ENCODE measurements around the gene ZNF646.

DNA sequence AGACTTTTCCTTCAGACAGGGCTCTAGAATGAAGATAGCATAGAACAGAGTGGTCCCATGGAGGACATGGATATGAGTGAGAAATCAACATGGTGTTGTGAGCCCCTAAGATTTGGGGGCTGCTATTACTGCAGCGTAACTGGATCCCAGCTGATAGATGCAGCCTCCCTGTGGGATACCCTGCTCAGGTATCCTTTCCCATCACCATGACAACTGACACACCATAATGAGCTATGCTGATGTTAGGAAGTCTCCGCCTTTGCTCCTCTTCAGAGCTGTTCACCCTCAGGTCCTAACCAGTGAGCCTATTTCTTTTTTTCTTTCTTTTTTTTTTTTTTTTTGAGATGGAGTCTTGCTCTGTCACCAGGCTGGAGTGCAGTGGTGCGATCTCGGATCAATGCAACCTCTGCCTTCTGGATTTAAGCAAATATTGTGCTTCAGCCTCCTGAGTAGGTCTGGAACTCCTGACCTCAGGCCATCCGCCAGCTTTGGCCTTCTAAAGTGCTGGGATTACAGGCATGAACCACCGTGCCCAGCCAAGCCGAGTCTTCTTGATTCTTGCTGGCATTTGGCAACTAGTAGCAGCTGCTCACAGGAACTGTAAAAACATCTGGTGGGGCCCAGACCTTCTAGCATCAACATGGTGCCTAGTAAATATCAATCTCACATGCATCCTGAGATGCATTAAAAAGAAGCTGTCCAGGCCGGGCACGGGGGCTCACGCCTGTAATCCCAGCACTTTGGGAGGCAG is 23.8 kb upstream of the ZNF646 start:
- TF ChIP-seq, protein P1, sequence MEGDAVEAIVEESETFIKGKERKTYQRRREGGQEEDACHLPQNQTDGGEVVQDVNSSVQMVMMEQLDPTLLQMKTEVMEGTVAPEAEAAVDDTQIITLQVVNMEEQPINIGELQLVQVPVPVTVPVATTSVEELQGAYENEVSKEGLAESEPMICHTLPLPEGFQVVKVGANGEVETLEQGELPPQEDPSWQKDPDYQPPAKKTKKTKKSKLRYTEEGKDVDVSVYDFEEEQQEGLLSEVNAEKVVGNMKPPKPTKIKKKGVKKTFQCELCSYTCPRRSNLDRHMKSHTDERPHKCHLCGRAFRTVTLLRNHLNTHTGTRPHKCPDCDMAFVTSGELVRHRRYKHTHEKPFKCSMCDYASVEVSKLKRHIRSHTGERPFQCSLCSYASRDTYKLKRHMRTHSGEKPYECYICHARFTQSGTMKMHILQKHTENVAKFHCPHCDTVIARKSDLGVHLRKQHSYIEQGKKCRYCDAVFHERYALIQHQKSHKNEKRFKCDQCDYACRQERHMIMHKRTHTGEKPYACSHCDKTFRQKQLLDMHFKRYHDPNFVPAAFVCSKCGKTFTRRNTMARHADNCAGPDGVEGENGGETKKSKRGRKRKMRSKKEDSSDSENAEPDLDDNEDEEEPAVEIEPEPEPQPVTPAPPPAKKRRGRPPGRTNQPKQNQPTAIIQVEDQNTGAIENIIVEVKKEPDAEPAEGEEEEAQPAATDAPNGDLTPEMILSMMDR (conservative IDR thresholded peaks at IDR 0.05), result no peak
- TF ChIP-seq ZFX (IDR thresholded peaks at IDR 0.05), result no peak
